HUES6 (cell line): ENCODE results near the gene RGS7.
"Not testable (repeated sequence)": the region's sequence is repeated elsewhere in the genome, so short reads cannot be mapped to it uniquely, and the experiment has no call there.

ENCODE experiments used
- H3K27ac ChIP-seq: 2 replicates; pipeline ENCODE4 v1.7.0; 2013; ENCODE audit warnings: low read depth, mild to moderate bottlenecking, low read length, inconsistent platforms
- H3K27me3 ChIP-seq: 2 replicates; pipeline ENCODE4 v1.6.1; 2013; ENCODE audit warnings: low read length; ENCODE audit not compliant: control insufficient read depth, insufficient read depth
- H3K36me3 ChIP-seq: 2 replicates; pipeline ENCODE4 v1.6.1; 2013; ENCODE audit warnings: low read length; ENCODE audit not compliant: control insufficient read depth, insufficient read depth
- H3K4me1 ChIP-seq: 2 replicates; pipeline ENCODE4 v1.6.1; 2013; ENCODE audit warnings: low read length; ENCODE audit not compliant: control insufficient read depth, insufficient read depth
- H3K4me3 ChIP-seq: 2 replicates; pipeline ENCODE4 v1.5.1; 2013; ENCODE audit warnings: low read depth, low read length
- H3K9ac ChIP-seq: one replicate; pipeline ENCODE4 v1.6.1; 2013; ENCODE audit warnings: mild to moderate bottlenecking, low read length
- H3K9me3 ChIP-seq: 2 replicates; pipeline ENCODE4 v1.6.1; 2013; ENCODE audit warnings: low read depth, low read length; ENCODE audit not compliant: control insufficient read depth, insufficient read depth

Gene RGS7

GRCh38 chr1:241114699-241115233 lies 242.2 kb downstream of the RGS7 start:
- peaks cover 13% of the 10 kb centered on the region; the same call in 1 of the 2 replicates for H3K4me1 ChIP-seq
- no peak overlapping the region for H3K9ac ChIP-seq
- H3K9me3 ChIP-seq: no peaks in the 10 kb centered on the region
- H3K36me3 ChIP-seq: no peaks in the 10 kb centered on the region
- no peaks in the 10 kb centered on the region for H3K27me3 ChIP-seq
- peak overlapping the region; percentile 2; the same call in 1 of the 2 replicates for H3K27ac ChIP-seq
- H3K4me3 ChIP-seq: no peak overlapping the region

DNA sequence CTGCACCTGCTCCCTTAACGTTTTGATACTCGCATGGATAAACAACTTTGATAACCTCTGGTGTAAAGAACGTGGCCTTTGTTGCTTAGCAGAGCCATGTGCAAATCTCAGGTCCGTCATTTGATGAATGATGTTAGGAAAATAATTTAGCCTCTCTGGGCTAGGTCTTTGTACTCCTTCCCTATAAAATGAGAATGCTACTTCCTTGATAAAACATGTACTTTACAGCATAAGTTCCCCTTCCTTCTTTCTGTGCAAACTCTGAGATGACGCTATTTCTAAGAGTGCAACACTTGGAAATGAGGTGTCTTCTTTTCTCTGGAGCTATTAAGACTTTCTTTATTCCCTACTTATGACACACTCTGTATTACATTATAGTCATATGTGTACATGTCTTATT lies 243.4 kb downstream of the RGS7 start:
- H3K36me3 ChIP-seq: no peaks in the 10 kb centered on the region
- no peaks in the 10 kb centered on the region for H3K27me3 ChIP-seq
- H3K4me3 ChIP-seq: no peak overlapping the region
- no peak overlapping the region for H3K9ac ChIP-seq
- H3K27ac ChIP-seq: no peak overlapping the region
- peaks cover 20% of the 10 kb centered on the region for H3K4me1 ChIP-seq
- no peaks in the 10 kb centered on the region for H3K9me3 ChIP-seq

DNA sequence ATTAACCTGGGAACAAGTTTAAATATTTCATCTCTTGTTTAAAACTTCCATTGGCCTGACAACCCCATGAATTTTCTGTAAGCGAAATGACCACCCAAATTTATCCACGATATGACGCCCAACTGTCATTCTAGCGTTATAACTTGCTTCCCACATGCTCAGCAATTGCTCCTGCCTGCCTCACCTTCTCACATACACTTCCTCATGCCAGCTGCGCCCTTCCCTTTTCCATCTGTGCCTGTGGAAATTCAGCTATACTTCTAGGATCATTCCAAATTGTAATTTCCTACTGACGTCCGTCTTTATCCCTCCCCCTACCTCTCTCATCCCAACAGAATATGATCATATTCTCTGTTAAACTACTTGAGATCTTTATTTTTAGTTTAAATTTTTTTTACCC lies 248.0 kb downstream of the RGS7 start:
- H3K4me3 ChIP-seq: no peak overlapping the region
- no peaks in the 10 kb centered on the region for H3K27me3 ChIP-seq
- no peaks in the 10 kb centered on the region for H3K36me3 ChIP-seq
- H3K4me1 ChIP-seq: peaks cover 17% of the 10 kb centered on the region
- H3K9ac ChIP-seq: no peak overlapping the region
- H3K9me3 ChIP-seq: no peaks in the 10 kb centered on the region
- H3K27ac ChIP-seq: no peak overlapping the region

- no peak overlapping the region for H3K27ac ChIP-seq
- no peak overlapping the region for H3K9ac ChIP-seq
- no peaks in the 10 kb centered on the region for H3K36me3 ChIP-seq
- H3K9me3 ChIP-seq: no peaks in the 10 kb centered on the region
- peaks cover 14% of the 10 kb centered on the region for H3K4me1 ChIP-seq
- no peaks in the 10 kb centered on the region for H3K27me3 ChIP-seq
- no peak overlapping the region for H3K4me3 ChIP-seq
Measured at GRCh38 chr1:241105147-241105546, 251.9 kb downstream of the RGS7 start.

GRCh38 chr1:241102664-241103063 lies 254.3 kb downstream of the RGS7 start:
- Histone ChIP-seq H3K27ac (no peak overlapping the region), H3K36me3 (no peaks in the 10 kb centered on the region), H3K9me3 (no peaks in the 10 kb centered on the region), H3K4me3 (no peak overlapping the region), H3K4me1 (peaks cover 6% of the 10 kb centered on the region; the same call in 1 of the 2 replicates), H3K27me3 (no peaks in the 10 kb centered on the region), H3K9ac (no peak overlapping the region)

DNA sequence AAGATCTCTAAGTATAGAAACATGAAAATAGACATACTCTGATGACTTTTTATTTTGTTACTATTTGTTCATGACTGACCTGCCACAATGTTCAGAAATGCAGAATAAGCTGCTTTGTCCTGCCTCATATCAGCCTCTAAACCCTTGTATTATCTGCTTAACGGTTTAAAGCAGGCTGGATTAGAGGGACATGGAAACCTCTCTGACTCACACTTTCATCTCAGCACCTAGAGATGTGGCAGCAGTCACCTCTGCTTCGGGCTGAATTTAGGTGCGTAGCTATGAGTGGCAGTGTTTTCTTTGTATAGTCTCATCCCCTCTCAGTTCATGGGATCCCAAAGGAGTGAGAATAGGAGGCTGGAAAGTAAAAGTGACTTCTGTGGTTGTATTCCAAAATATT lies 255.4 kb downstream of the RGS7 start:
- Histone ChIP-seq H3K4me1 (peaks cover 11% of the 10 kb centered on the region), H3K27ac (no peak overlapping the region), H3K27me3 (no peaks in the 10 kb centered on the region), H3K9me3 (no peaks in the 10 kb centered on the region), H3K9ac (no peak overlapping the region), H3K36me3 (no peaks in the 10 kb centered on the region), H3K4me3 (no peak overlapping the region)

GRCh38 chr1:241097479-241097878 lies 259.5 kb downstream of the RGS7 start:
- no peak overlapping the region for H3K4me3 ChIP-seq
- H3K27me3 ChIP-seq: no peaks in the 10 kb centered on the region
- no peaks in the 10 kb centered on the region for H3K9me3 ChIP-seq
- peaks cover 4% of the 10 kb centered on the region for H3K4me1 ChIP-seq
- H3K36me3 ChIP-seq: no peaks in the 10 kb centered on the region
- no peak overlapping the region for H3K9ac ChIP-seq
- H3K27ac ChIP-seq: no peak overlapping the region

GRCh38 chr1:241096982-241097381 lies 260.0 kb downstream of the RGS7 start:
- no peaks in the 10 kb centered on the region for H3K27me3 ChIP-seq
- H3K9me3 ChIP-seq: no peaks in the 10 kb centered on the region
- no peak overlapping the region for H3K9ac ChIP-seq
- H3K4me3 ChIP-seq: no peak overlapping the region
- H3K4me1 ChIP-seq: peaks cover 4% of the 10 kb centered on the region
- H3K27ac ChIP-seq: no peak overlapping the region
- H3K36me3 ChIP-seq: no peaks in the 10 kb centered on the region

- Histone ChIP-seq H3K9ac (no peak overlapping the region), H3K27ac (no peak overlapping the region), H3K36me3 (no peaks in the 10 kb centered on the region), H3K4me3 (no peak overlapping the region), H3K27me3 (no peaks in the 10 kb centered on the region), H3K4me1 (peaks cover 4% of the 10 kb centered on the region), H3K9me3 (no peaks in the 10 kb centered on the region)
Measured at GRCh38 chr1:241095847-241096246, 261.2 kb downstream of the RGS7 start.

GRCh38 chr1:241090798-241091197 lies 266.2 kb downstream of the RGS7 start:
- Histone ChIP-seq H3K9ac (no peak overlapping the region), H3K9me3 (no peaks in the 10 kb centered on the region), H3K36me3 (no peaks in the 10 kb centered on the region), H3K27me3 (no peaks in the 10 kb centered on the region), H3K27ac (no peak overlapping the region), H3K4me1 (no peaks in the 10 kb centered on the region), H3K4me3 (no peak overlapping the region)

GRCh38 chr1:241089066-241089465 lies 267.9 kb downstream of the RGS7 start:
- not testable (repeated sequence) for H3K27me3 ChIP-seq, H3K9ac ChIP-seq, H3K9me3 ChIP-seq, H3K4me3 ChIP-seq, H3K27ac ChIP-seq, H3K36me3 ChIP-seq, H3K4me1 ChIP-seq

- not testable (repeated sequence) for H3K27ac ChIP-seq, H3K27me3 ChIP-seq, H3K36me3 ChIP-seq, H3K9me3 ChIP-seq, H3K4me3 ChIP-seq, H3K9ac ChIP-seq, H3K4me1 ChIP-seq
Measured at GRCh38 chr1:241088075-241088474, 268.9 kb downstream of the RGS7 start.
